Right lobe of liver (tissue), 4 donors: ENCODE results near the gene TMTC1.

Experiments used
- CTCF ChIP-seq, 4 donors: fragments of 200-600 bp in 3 of 4; fragments of 450-650 bp in 1 of 4; IDR thresholded peaks; one replicate each; pipeline versions ENCODE4 v1.5.1 to v1.8.0; 2016 to 2022; ENCODE audit warnings: antibody characterized with exemption in 4 of 4, mild to moderate bottlenecking in 2 of 4
- POLR2A ChIP-seq: fragments of 450-650 bp; IDR thresholded peaks from one replicate; pipeline ENCODE4 v1.6.1; 2017; ENCODE audit warnings: antibody characterized with exemption, mild to moderate bottlenecking
- donor health status: DM: no; HTN: no; CAD: no.
- donor health status: DM: no; HTN: no; CAD: no.
- donor health status: DM: no; HTN: yes; CAD: no.

DNA sequence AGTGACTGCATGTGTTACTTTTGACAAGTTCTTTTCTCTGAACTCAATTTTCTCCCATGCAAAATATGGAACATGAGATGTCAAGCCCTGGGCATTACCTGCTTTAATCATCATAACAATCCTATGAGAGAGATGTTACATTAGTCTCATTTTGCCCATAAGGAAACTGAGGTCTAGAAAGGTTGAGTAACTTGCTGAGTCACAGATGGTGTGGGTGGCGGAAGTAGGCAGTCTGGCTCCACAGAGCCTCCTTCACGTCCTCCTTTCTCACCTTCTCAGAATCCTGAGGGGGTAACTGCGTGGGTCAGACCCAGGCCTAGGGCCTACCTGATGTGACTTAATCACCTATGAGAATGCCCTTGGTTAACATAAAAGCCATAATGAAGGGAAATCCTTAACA, 50.7 kb downstream of the TMTC1 start:
- no peak for TF ChIP-seq CTCF (IDR thresholded peaks at IDR 0.05)
- TF ChIP-seq POLR2A = no peak
